Liver (tissue), 3 donors: ENCODE data around the gene MPND.

ENCODE experiments used
- CTCF ChIP-seq: fragments of 150-350 bp; IDR thresholded peaks from 2 replicates; pipeline ENCODE4 v1.5.1; 2017; ENCODE audit warnings: improper control_type of control experiment, low read depth, low read length; ENCODE audit not compliant: missing input control
- MAX ChIP-seq: IDR thresholded peaks from 2 replicates; pipeline ENCODE4 v1.6.1; 2016; ENCODE audit warnings: antibody characterized with exemption
- NR2F2 ChIP-seq: IDR thresholded peaks from 2 replicates; pipeline ENCODE4 v1.6.1; 2016; ENCODE audit warnings: antibody characterized with exemption
- TAF1 ChIP-seq: conservative IDR thresholded peaks from 2 replicates; pipeline ENCODE4 v1.6.1; 2016; ENCODE audit warnings: antibody characterized with exemption, mild to moderate bottlenecking
- YY1 ChIP-seq: IDR thresholded peaks from 2 replicates; pipeline ENCODE4 v1.6.1; 2016; ENCODE audit warnings: antibody characterized with exemption, mild to moderate bottlenecking
- donor health status: healthy.
- donor health status: healthy.

GRCh38 chr19:4324228-4324627 lies 19.1 kb upstream of the MPND start:
- TF ChIP-seq CTCF (no peak), NR2F2 (no peak), TAF1 (no peak), YY1 (no peak), MAX (no peak)
